ENCODE data around the gene MS4A3. TPM values are rescaled to one million over a fixed set of nuclear protein-coding genes. Genes with fewer than 3 reads are reported as not detected.
"Not testable (repeated sequence)": the region's sequence is repeated elsewhere in the genome, so short reads cannot be mapped to it uniquely, and the experiment has no call there.

Gene MS4A3
- total RNA-seq, 2 donors from 2014 or later: not detected

GRCh38 chr11:60059052-60059451, 2.6 kb downstream of the MS4A3 start:
- no peak overlapping the region for H3K4me3 ChIP-seq
- no peak for DNase-seq (ENCODE audit: low spot score)
- H3K27me3 ChIP-seq: no peaks in the 10 kb centered on the region
- no peaks in the 10 kb centered on the region for H3K36me3 ChIP-seq
- H3K27ac ChIP-seq: no peak overlapping the region
- no peaks in the 10 kb centered on the region for H3K9me3 ChIP-seq
- H3K4me1 ChIP-seq: no peaks in the 10 kb centered on the region
- no peak for TF ChIP-seq CTCF (IDR thresholded peaks at IDR 0.05)

GRCh38 chr11:60059521-60060240, 3.2 kb downstream of the MS4A3 start:
- TF ChIP-seq CTCF (IDR thresholded peaks at IDR 0.05): no peak
- H3K36me3 ChIP-seq: no peaks in the 10 kb centered on the region
- no peak for DNase-seq (ENCODE audit: low spot score)

GRCh38 chr11:60064111-60064510, 7.6 kb downstream of the MS4A3 start:
- Histone ChIP-seq H3K9me3 (no peaks in the 10 kb centered on the region), H3K27ac (no peak overlapping the region), H3K4me1 (no peaks in the 10 kb centered on the region), H3K27me3 (no peaks in the 10 kb centered on the region), H3K36me3 (no peaks in the 10 kb centered on the region), H3K4me3 (no peak overlapping the region)
- no peak for DNase-seq (ENCODE audit: low spot score)
- no peak for TF ChIP-seq CTCF (IDR thresholded peaks at IDR 0.05)

More at GRCh38 chr11:60059521-60060240, 3.2 kb downstream of the MS4A3 start:
- Histone ChIP-seq H3K4me1 (no peaks in the 10 kb centered on the region), H3K27ac (no peak overlapping the region), H3K27me3 (no peaks in the 10 kb centered on the region), H3K4me3 (no peak overlapping the region), H3K9me3 (no peaks in the 10 kb centered on the region)

GRCh38 chr11:60065801-60066200, 9.3 kb downstream of the MS4A3 start:
- Histone ChIP-seq H3K4me1 (no peaks in the 10 kb centered on the region), H3K4me3 (no peak overlapping the region), H3K27me3 (no peaks in the 10 kb centered on the region), H3K27ac (no peak overlapping the region), H3K36me3 (no peaks in the 10 kb centered on the region), H3K9me3 (no peaks in the 10 kb centered on the region)
- DNase-seq (ENCODE audit: low spot score): no peak
- no peak for TF ChIP-seq CTCF (IDR thresholded peaks at IDR 0.05)

- H3K27ac ChIP-seq: no peak overlapping the region
- no peak for DNase-seq (ENCODE audit: low spot score)
- no peaks in the 10 kb centered on the region for H3K36me3 ChIP-seq
- no peak for TF ChIP-seq CTCF (IDR thresholded peaks at IDR 0.05)
- H3K4me1 ChIP-seq: no peaks in the 10 kb centered on the region
- H3K9me3 ChIP-seq: no peaks in the 10 kb centered on the region
- no peaks in the 10 kb centered on the region for H3K27me3 ChIP-seq
- H3K4me3 ChIP-seq: no peak overlapping the region
Measured at GRCh38 chr11:60069450-60069849, 13.0 kb downstream of the MS4A3 start.

GRCh38 chr11:60071644-60072043, 15.2 kb downstream of the MS4A3 start:
- DNase-seq (ENCODE audit: low spot score); H3K4me3 ChIP-seq; H3K9me3 ChIP-seq; H3K36me3 ChIP-seq; H3K27me3 ChIP-seq; H3K4me1 ChIP-seq; H3K27ac ChIP-seq: not testable (repeated sequence)

Data from right atrium auricular region (tissue), 2 donors.